ENCODE data around the gene ZNF25.
A peak's percentile ranks its signal among the peaks of the same experiment; 100 is the strongest.

Gene ZNF25

GRCh38 chr10:38010119-38010903 lies 33.9 kb upstream of the ZNF25 start, which contains the start of gene ZNF33A:
TSS of gene ZNF33A (plus strand) at chr10:38010675. CDS start at chr10:38012342, 1,667 bp downstream.
- H3K9me3 ChIP-seq (ENCODE audit: insufficient read depth, low read length, severe bottlenecking), result no peaks in the 10 kb centered on the region
- H3K4me1 ChIP-seq (ENCODE audit: insufficient read depth, low read length), result peaks cover 25% of the 10 kb centered on the region
- ATAC-seq (ENCODE audit: insufficient read depth, low read depth), result peak; percentile 83
- TF ChIP-seq CTCF (IDR thresholded peaks at IDR 0.05; ENCODE audit: borderline replicate concordance, extremely low read depth, low read length, poor library complexity, severe bottlenecking), result no peak
- TF ChIP-seq EZH2 (IDR thresholded peaks at IDR 0.05; ENCODE audit: borderline replicate concordance, low read depth, low read length, severe bottlenecking), result no peak
- H3K4me2 ChIP-seq (ENCODE audit: insufficient read depth, low read length), result peak within 1 kb of the TSS; percentile 64
- H3K4me3 ChIP-seq (ENCODE audit: low read depth in 1 of 2, low read length in 2 of 2), result peak within 1 kb of the TSS; percentile 33 to 61
- no peaks in the 10 kb centered on the region for H4K20me1 ChIP-seq (ENCODE audit: insufficient read depth, low read length)
- peaks cover 40% of the 10 kb centered on the region for H3K79me2 ChIP-seq (ENCODE audit: insufficient read depth, low read length)
- peaks cover 23% of the 10 kb centered on the region for H3K36me3 ChIP-seq (ENCODE audit: insufficient read depth, low read length)
- H2AFZ ChIP-seq (ENCODE audit: low read depth, low read length), result peak within 1 kb of the TSS; percentile 90
- DNase-seq, result peak; percentile 90
- H3K9ac ChIP-seq (ENCODE audit: low read depth, low read length), result peak within 1 kb of the TSS; percentile 69
- peak within 1 kb of the TSS; percentile 88 for H3K27ac ChIP-seq (ENCODE audit: low read length)
- H3K27me3 ChIP-seq (ENCODE audit: insufficient read depth, low read length, poor library complexity), result no peaks in the 10 kb centered on the region

DNA sequence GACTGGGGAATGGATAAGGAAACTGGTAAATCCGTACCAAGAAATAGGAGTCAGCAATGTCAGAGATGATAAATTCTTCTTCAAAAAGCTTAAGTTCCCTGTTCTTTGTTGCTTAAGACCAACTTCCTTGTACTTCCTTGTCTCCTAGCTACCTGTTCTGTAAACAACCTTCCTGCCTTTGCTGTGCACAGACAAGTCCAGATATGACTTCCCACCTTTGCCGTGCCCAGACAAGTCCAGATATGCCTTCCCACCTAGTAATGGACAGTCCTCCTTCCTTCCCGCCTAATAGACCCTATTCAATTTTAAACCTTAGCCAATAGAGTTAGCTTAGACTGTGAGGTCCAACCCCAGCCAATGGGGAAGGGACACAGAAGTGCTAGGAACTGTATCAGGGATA lies 31.5 kb upstream of the ZNF25 start:
- peaks cover 25% of the 10 kb centered on the region for H3K4me1 ChIP-seq (ENCODE audit: insufficient read depth, low read length)
- H3K4me2 ChIP-seq (ENCODE audit: insufficient read depth, low read length), result no peak overlapping the region
- peaks cover 19% of the 10 kb centered on the region for H3K79me2 ChIP-seq (ENCODE audit: insufficient read depth, low read length)
- H3K27me3 ChIP-seq (ENCODE audit: insufficient read depth, low read length, poor library complexity), result no peaks in the 10 kb centered on the region
- no peak overlapping the region for H3K4me3 ChIP-seq (ENCODE audit: low read depth in 1 of 2, low read length in 2 of 2)
- no peak overlapping the region for H2AFZ ChIP-seq (ENCODE audit: low read depth, low read length)
- H3K27ac ChIP-seq (ENCODE audit: low read length), result no peak overlapping the region
- no peak overlapping the region for H3K9ac ChIP-seq (ENCODE audit: low read depth, low read length)
- ATAC-seq (ENCODE audit: insufficient read depth, low read depth), result no peak
- H3K36me3 ChIP-seq (ENCODE audit: insufficient read depth, low read length), result 0 out of 2 replicates have a peak, but pooled peaks cover 3% of the 10 kb centered on the region
- no peaks in the 10 kb centered on the region for H3K9me3 ChIP-seq (ENCODE audit: insufficient read depth, low read length, severe bottlenecking)
- TF ChIP-seq CTCF (IDR thresholded peaks at IDR 0.05; ENCODE audit: borderline replicate concordance, extremely low read depth, low read length, poor library complexity, severe bottlenecking) (no peak), EZH2 (IDR thresholded peaks at IDR 0.05; ENCODE audit: borderline replicate concordance, low read depth, low read length, severe bottlenecking) (no peak)
- no peak for DNase-seq
- no peaks in the 10 kb centered on the region for H4K20me1 ChIP-seq (ENCODE audit: insufficient read depth, low read length)

GRCh38 chr10:38007551-38007950 lies 31.1 kb upstream of the ZNF25 start:
- DNase-seq (no peak), ATAC-seq (ENCODE audit: insufficient read depth, low read depth) (no peak)
- peaks cover 16% of the 10 kb centered on the region for H3K79me2 ChIP-seq (ENCODE audit: insufficient read depth, low read length)
- no peak overlapping the region for H3K4me2 ChIP-seq (ENCODE audit: insufficient read depth, low read length)
- no peak overlapping the region for H3K4me3 ChIP-seq (ENCODE audit: low read depth in 1 of 2, low read length in 2 of 2)
- H3K4me1 ChIP-seq (ENCODE audit: insufficient read depth, low read length), result peaks cover 22% of the 10 kb centered on the region
- 0 out of 2 replicates have a peak, but pooled peaks cover 3% of the 10 kb centered on the region for H3K36me3 ChIP-seq (ENCODE audit: insufficient read depth, low read length)
- TF ChIP-seq CTCF (IDR thresholded peaks at IDR 0.05; ENCODE audit: borderline replicate concordance, extremely low read depth, low read length, poor library complexity, severe bottlenecking), result no peak
- TF ChIP-seq EZH2 (IDR thresholded peaks at IDR 0.05; ENCODE audit: borderline replicate concordance, low read depth, low read length, severe bottlenecking), result no peak
- H3K9ac ChIP-seq (ENCODE audit: low read depth, low read length), result no peak overlapping the region
- no peaks in the 10 kb centered on the region for H4K20me1 ChIP-seq (ENCODE audit: insufficient read depth, low read length)
- H3K9me3 ChIP-seq (ENCODE audit: insufficient read depth, low read length, severe bottlenecking), result no peaks in the 10 kb centered on the region
- H3K27ac ChIP-seq (ENCODE audit: low read length), result no peak overlapping the region
- no peak overlapping the region for H2AFZ ChIP-seq (ENCODE audit: low read depth, low read length)
- no peaks in the 10 kb centered on the region for H3K27me3 ChIP-seq (ENCODE audit: insufficient read depth, low read length, poor library complexity)

All from DND-41 (cell line).